WTC11 (cell line): ENCODE measurements around the gene FAM181A. TPM values are rescaled to one million over a fixed set of nuclear protein-coding genes. Genes with fewer than 3 reads are reported as not detected.

Experiments
- ATAC-seq: fragments of 200-7000 bp; cut with Tn5 transposase; 2 replicates; pipeline ENCODE4 v1.10.0; 2021; ENCODE audit warnings: mild to moderate bottlenecking, moderate library complexity
- CTCF ChIA-PET: fragments of 300-600 bp; sonication (Branson Sonifier 250); formaldehyde crosslinking; loops from one replicate; lab custom pipeline; 2021; ENCODE audit warnings: antibody characterized with exemption; lab: Charles Lee
- POLR2A ChIA-PET: fragments of 350-600 bp; sonication (Branson Sonifier 250); formaldehyde crosslinking; loops from one replicate; lab custom pipeline; 2021; ENCODE audit warnings: antibody characterized with exemption; lab: Charles Lee
- DNase-seq: peaks from one replicate; pipeline ENCODE4 v3.0.0; 2021; ENCODE audit warnings: low spot score
- H3K27ac Mint-ChIP-seq: 2 replicates; pipeline ENCODE4 v1.8.0; 2021; ENCODE audit warnings: mixed read lengths
- H3K27me3 Mint-ChIP-seq: 2 replicates; pipeline ENCODE4 v1.8.0; 2021; ENCODE audit warnings: low read depth, mild to moderate bottlenecking, moderate library complexity, mixed read lengths
- H3K36me3 Mint-ChIP-seq: 2 replicates; pipeline ENCODE4 v1.8.0; 2021; ENCODE audit warnings: mixed read lengths
- H3K4me1 Mint-ChIP-seq: 2 replicates; pipeline ENCODE4 v1.8.0; 2022; ENCODE audit warnings: mixed read lengths
- H3K4me3 Mint-ChIP-seq: 2 replicates; pipeline ENCODE4 v1.8.0; 2021; ENCODE audit warnings: mild to moderate bottlenecking, moderate library complexity, mixed read lengths
- H3K9me3 Mint-ChIP-seq: 2 replicates; pipeline ENCODE4 v1.8.0; 2021; ENCODE audit warnings: mixed read lengths
- ATF1 ChIP-seq: sonication (generic); formaldehyde crosslinking; IDR thresholded peaks from 2 replicates; pipeline ENCODE4 v1.8.1; 2023; ENCODE audit warnings: mild to moderate bottlenecking, moderate library complexity, missing genetic modification reagents
- ATF3 ChIP-seq: sonication (generic); formaldehyde crosslinking; conservative IDR thresholded peaks from 2 replicates; pipeline ENCODE4 v1.8.1; 2022; ENCODE audit warnings: mild to moderate bottlenecking, missing genetic modification reagents
- CBFB ChIP-seq: sonication (generic); formaldehyde crosslinking; IDR thresholded peaks from 2 replicates; pipeline ENCODE4 v1.8.1; 2022; ENCODE audit warnings: mild to moderate bottlenecking, low read depth, missing genetic modification reagents
- CDX4 ChIP-seq: fragments of 250-450 bp; sonication (Bioruptor Pico); IDR thresholded peaks from 2 replicates; pipeline ENCODE4 v1.9.0; 2021; ENCODE audit warnings: moderate library complexity, mild to moderate bottlenecking, inconsistent platforms, borderline replicate concordance
- CTCF ChIP-seq: fragments of 200-600 bp; IDR thresholded peaks from 2 replicates; pipeline ENCODE4 v1.8.0; 2022; ENCODE audit warnings: antibody characterized with exemption
- FOXP1 ChIP-seq: sonication (generic); formaldehyde crosslinking; IDR thresholded peaks from 2 replicates; pipeline ENCODE4 v1.8.0; 2022; ENCODE audit warnings: missing genetic modification reagents, mild to moderate bottlenecking, moderate library complexity, borderline replicate concordance
- GTF2I ChIP-seq: fragments of 250-450 bp; sonication (Bioruptor Pico); conservative IDR thresholded peaks from 2 replicates; pipeline ENCODE4 v1.4.0; 2021; ENCODE audit warnings: mild to moderate bottlenecking
- HMGA2 ChIP-seq: fragments of 250-450 bp; sonication (Bioruptor Pico); IDR thresholded peaks from 2 replicates; pipeline ENCODE4 v1.4.0; 2021; ENCODE audit warnings: mild to moderate bottlenecking, moderate library complexity
- IRF1 ChIP-seq: sonication (generic); formaldehyde crosslinking; IDR thresholded peaks from 2 replicates; pipeline ENCODE4 v1.8.0; 2023; ENCODE audit warnings: missing genetic modification reagents
- IRF2 ChIP-seq: sonication (generic); formaldehyde crosslinking; IDR thresholded peaks from 2 replicates; pipeline ENCODE4 v1.8.0; 2022; ENCODE audit warnings: low read depth, missing genetic modification reagents, borderline replicate concordance
- JAZF1 ChIP-seq: fragments of 250-450 bp; sonication (Bioruptor Pico); IDR thresholded peaks from 2 replicates; pipeline ENCODE4 v1.9.0; 2021; ENCODE audit warnings: moderate library complexity, mild to moderate bottlenecking, inconsistent platforms
- JUN ChIP-seq: sonication (generic); formaldehyde crosslinking; IDR thresholded peaks from 2 replicates; pipeline ENCODE4 v1.8.0; 2023; ENCODE audit warnings: mild to moderate bottlenecking, missing genetic modification reagents
- NFATC4 ChIP-seq: fragments of 250-450 bp; sonication (Bioruptor Pico); IDR thresholded peaks from 2 replicates; pipeline ENCODE4 v1.9.0; 2021; ENCODE audit warnings: mild to moderate bottlenecking
- NFE2L1 ChIP-seq: sonication (generic); formaldehyde crosslinking; IDR thresholded peaks from 2 replicates; pipeline ENCODE4 v1.8.1; 2023; ENCODE audit warnings: missing genetic modification reagents
- NR2C2 ChIP-seq: sonication (generic); formaldehyde crosslinking; IDR thresholded peaks from 2 replicates; pipeline ENCODE4 v1.8.0; 2022; ENCODE audit warnings: mild to moderate bottlenecking, missing genetic modification reagents
- SMAD4 ChIP-seq: sonication (generic); formaldehyde crosslinking; IDR thresholded peaks from 2 replicates; pipeline ENCODE4 v1.8.0; 2022; ENCODE audit warnings: mild to moderate bottlenecking, missing genetic modification reagents
- SP1 ChIP-seq: sonication (generic); formaldehyde crosslinking; conservative IDR thresholded peaks from 2 replicates; pipeline ENCODE4 v1.8.1; 2022; ENCODE audit warnings: missing genetic modification reagents
- USF1 ChIP-seq: sonication (generic); formaldehyde crosslinking; IDR thresholded peaks from 2 replicates; pipeline ENCODE4 v1.8.0; 2022; ENCODE audit warnings: mild to moderate bottlenecking, missing genetic modification reagents
- USF2 ChIP-seq: sonication (generic); formaldehyde crosslinking; IDR thresholded peaks from 2 replicates; pipeline ENCODE4 v1.8.1; 2023; ENCODE audit warnings: mild to moderate bottlenecking, missing genetic modification reagents, moderate library complexity
- ZBTB21 ChIP-seq: sonication (generic); formaldehyde crosslinking; IDR thresholded peaks from 2 replicates; pipeline ENCODE4 v1.8.1; 2023; ENCODE audit warnings: mild to moderate bottlenecking, missing genetic modification reagents, borderline replicate concordance
- ZMAT4 ChIP-seq: fragments of 250-450 bp; sonication (Bioruptor Pico); IDR thresholded peaks from 2 replicates; pipeline ENCODE4 v1.9.0; 2021; ENCODE audit warnings: mild to moderate bottlenecking
- ZNF121 ChIP-seq: sonication (generic); formaldehyde crosslinking; IDR thresholded peaks from 2 replicates; pipeline ENCODE4 v1.8.0; 2023; ENCODE audit warnings: missing genetic modification reagents
- ZNF263 ChIP-seq: sonication (generic); formaldehyde crosslinking; IDR thresholded peaks from 2 replicates; pipeline ENCODE4 v1.8.1; 2022; ENCODE audit warnings: low read depth, mild to moderate bottlenecking, moderate library complexity, missing genetic modification reagents
- ZNF396 ChIP-seq: fragments of 250-450 bp; sonication (Bioruptor Pico); IDR thresholded peaks from 2 replicates; pipeline ENCODE4 v1.8.0; 2021; ENCODE audit warnings: mild to moderate bottlenecking, moderate library complexity, borderline replicate concordance
- ZNF416 ChIP-seq: fragments of 250-450 bp; sonication (Bioruptor Pico); IDR thresholded peaks from 2 replicates; pipeline ENCODE4 v1.9.0; 2021; ENCODE audit warnings: mild to moderate bottlenecking, inconsistent platforms
- ZNF425 ChIP-seq: fragments of 250-450 bp; sonication (Bioruptor Pico); conservative IDR thresholded peaks from 2 replicates; pipeline ENCODE4 v1.9.0; 2021; ENCODE audit warnings: mild to moderate bottlenecking
- total RNA-seq: library from RNA; stranded (reverse); gene quantifications from 3 replicates; pipeline ENCODE4 v1.2.3, GENCODE V29; 2021

FAM181A gene
- total RNA-seq, 1 experiment from 2014 or later, result not detected

- TF ChIP-seq ZNF425 (CRISPR knock-in tag) (no peak), ZNF263 (no peak), USF2 (CRISPR knock-in tag) (no peak), CBFB (CRISPR knock-in tag) (no peak), IRF2 (CRISPR knock-in tag) (no peak)
These were observed 50.0 kb downstream of the FAM181A start (continued) for GRCh38 chr14:93977171-93977570.

GRCh38 chr14:93977790-93978581, 50.8 kb downstream of the FAM181A start:
- Mint-ChIP-seq H3K4me1 (peaks cover 8% of the 10 kb centered on the region), H3K9me3 (no peaks in the 10 kb centered on the region), H3K27me3 (no peaks in the 10 kb centered on the region), H3K36me3 (no peaks in the 10 kb centered on the region), H3K4me3 (no peak overlapping the region), H3K27ac (no peak overlapping the region)
- POLR2A ChIA-PET, result no interaction called here
- DNase-seq, result no peak
- ATAC-seq, result no peak
- TF ChIP-seq ZBTB21 (CRISPR knock-in tag), result no peak
- no peak for TF ChIP-seq JAZF1 (CRISPR knock-in tag)
- TF ChIP-seq FOXP1 (CRISPR knock-in tag), result no peak
- no peak for TF ChIP-seq SP1
- TF ChIP-seq NR2C2 (CRISPR knock-in tag), result no peak
- no peak for TF ChIP-seq GTF2I (CRISPR knock-in tag)
- TF ChIP-seq ZNF121, result no peak
- TF ChIP-seq ZMAT4 (CRISPR knock-in tag), result no peak
- no peak for TF ChIP-seq IRF1 (CRISPR knock-in tag)
- TF ChIP-seq NFE2L1 (CRISPR knock-in tag), result no peak
- TF ChIP-seq NFATC4 (CRISPR knock-in tag), result no peak
- no peak for TF ChIP-seq HMGA2 (CRISPR knock-in tag)
- CTCF ChIA-PET, result interaction anchor here (0.5 to 4.8 kb wide), 3 partner anchors 10 to 158 kb away, joined by 3 to 30 read pairs (median 3); no protein-coding TSS in a partner anchor

- no peak for ATAC-seq
- peaks cover 9% of the 10 kb centered on the region for H3K4me1 Mint-ChIP-seq
- H3K36me3 Mint-ChIP-seq, result no peaks in the 10 kb centered on the region
- DNase-seq, result no peak
- ChIA-PET CTCF (interaction anchor here (0.5 to 4.8 kb wide), 3 partner anchors 9 to 158 kb away, joined by 3 to 30 read pairs (median 3); no protein-coding TSS in a partner anchor), POLR2A (no interaction called here)
- no peaks in the 10 kb centered on the region for H3K9me3 Mint-ChIP-seq
- no peaks in the 10 kb centered on the region for H3K27me3 Mint-ChIP-seq
- no peak overlapping the region for H3K27ac Mint-ChIP-seq
- no peak overlapping the region for H3K4me3 Mint-ChIP-seq
- TF ChIP-seq ZMAT4 (CRISPR knock-in tag) (no peak), ZNF396 (CRISPR knock-in tag) (no peak), ATF1 (CRISPR knock-in tag) (no peak), CDX4 (CRISPR knock-in tag) (no peak), ZNF416 (CRISPR knock-in tag) (no peak), CTCF (no peak), USF1 (CRISPR knock-in tag) (no peak), HMGA2 (CRISPR knock-in tag) (no peak), ATF3 (CRISPR knock-in tag) (no peak), GTF2I (CRISPR knock-in tag) (no peak), ZNF121 (no peak), SMAD4 (CRISPR knock-in tag) (no peak), JUN (CRISPR knock-in tag) (no peak)
These were observed 51.6 kb downstream of the FAM181A start for GRCh38 chr14:93978735-93979134.
